Activated CD8-positive, alpha-beta memory T cell treated with anti-CD3 and anti-CD28 coated beads, Interleukin-2, amount 50 U/mL, for 24 hours (primary cell): Measurements from ENCODE around the gene CEP295NL.
"Not testable (repeated sequence)": the region's sequence is repeated elsewhere in the genome, so short reads cannot be mapped to it uniquely, and the experiment has no call there.

ENCODE experiments used
- DNase-seq: peaks from one replicate; pipeline ENCODE4 v3.0.0-alpha.2; 2020; ENCODE audit errors: extremely low read depth

Gene CEP295NL

DNA sequence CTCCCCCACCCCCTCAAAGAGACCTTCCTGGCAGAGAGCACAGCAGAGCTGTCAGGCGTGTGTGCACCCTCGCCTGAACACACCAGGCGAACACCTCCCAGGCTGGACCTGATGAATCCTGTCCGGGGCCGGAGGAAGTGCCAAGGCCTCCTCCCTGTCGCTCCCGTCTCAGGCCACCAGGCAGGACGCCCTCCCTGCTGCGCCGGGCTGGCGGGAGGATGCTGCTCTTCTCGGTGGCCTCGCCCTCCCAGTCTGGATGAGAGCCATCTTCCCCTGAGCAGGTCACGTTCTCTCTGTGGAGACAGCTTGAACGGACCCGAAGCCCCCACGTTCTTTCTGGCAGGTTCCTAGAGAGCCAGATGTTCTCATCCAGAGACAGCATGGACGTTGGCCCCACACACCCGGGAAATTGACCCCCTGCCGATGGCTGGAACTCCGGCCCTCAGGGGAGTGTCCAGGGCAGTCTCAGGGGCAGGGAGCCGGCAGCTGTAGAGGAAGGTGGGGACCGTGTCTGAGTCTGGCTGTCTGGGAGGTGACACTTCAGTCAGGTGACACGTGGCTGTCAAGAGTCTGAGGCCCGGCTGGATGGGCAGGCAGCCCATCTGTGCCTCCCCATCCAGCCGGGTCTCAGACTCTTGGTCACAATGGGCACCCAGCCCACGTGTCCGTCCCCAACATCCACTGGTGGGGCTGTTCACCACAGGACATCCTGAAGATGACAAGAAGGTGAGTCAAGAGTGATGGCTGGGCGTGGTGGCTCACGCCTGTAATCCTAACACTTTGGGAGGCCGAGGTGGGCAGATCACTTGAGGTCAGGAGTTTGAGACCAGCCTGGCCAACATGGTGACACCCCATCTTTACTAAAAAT is 27.1 kb upstream of the CEP295NL start:
- no peak for DNase-seq

DNA sequence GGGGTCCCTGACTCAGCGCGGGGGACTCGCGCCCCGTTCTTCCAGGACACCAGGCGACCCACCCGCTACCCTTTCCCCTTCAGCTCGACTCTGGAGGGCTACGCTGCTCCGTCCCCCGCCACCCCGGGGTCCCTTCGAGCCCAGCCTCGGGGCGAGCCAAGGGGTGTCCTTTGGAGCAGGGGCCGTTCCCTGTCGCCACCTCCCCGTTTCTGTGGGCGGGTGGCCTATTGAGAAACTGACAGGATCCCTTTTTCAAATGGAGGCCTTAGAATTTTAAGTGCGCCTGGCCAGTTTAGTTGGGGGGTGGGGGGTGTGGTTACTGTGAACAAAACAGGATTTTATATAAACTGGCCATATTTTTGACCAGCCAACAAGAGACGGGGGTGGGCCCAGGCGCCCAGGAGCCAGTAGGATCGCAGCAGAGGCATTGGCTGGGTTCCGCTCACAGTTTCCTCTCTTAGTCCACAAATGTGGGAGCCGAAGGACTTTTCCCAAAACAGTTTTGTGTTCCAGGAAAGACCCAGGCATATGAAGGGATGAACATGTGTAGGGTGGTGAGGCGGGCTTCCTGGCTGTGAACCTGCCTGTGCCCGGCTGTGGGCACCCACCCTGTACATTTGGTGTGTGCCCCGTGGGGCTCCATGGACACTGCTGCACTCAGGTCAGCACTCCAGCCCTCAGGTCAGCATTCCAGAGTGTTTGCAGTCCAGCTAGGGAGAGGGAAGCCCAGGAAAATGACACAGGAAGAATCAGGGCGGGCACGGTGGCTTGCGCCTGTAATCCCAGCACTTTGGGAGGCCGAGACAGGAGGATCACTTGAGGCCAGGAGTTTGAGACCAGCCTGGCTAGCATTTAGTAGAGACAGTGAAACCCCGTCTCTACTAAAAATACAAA is 22.9 kb upstream of the CEP295NL start:
- no peak for DNase-seq

- peak; percentile 8 for DNase-seq
Measured at GRCh38 chr17:78925234-78925633, 22.2 kb upstream of the CEP295NL start, which contains the start of gene TIMP2. Gene TIMP2 (minus strand): TSS chr17:78925387. CDS start chr17:78925088, 299 bp downstream.

GRCh38 chr17:78924481-78925151 is 21.6 kb upstream of the CEP295NL start:
- no peak for DNase-seq

DNA sequence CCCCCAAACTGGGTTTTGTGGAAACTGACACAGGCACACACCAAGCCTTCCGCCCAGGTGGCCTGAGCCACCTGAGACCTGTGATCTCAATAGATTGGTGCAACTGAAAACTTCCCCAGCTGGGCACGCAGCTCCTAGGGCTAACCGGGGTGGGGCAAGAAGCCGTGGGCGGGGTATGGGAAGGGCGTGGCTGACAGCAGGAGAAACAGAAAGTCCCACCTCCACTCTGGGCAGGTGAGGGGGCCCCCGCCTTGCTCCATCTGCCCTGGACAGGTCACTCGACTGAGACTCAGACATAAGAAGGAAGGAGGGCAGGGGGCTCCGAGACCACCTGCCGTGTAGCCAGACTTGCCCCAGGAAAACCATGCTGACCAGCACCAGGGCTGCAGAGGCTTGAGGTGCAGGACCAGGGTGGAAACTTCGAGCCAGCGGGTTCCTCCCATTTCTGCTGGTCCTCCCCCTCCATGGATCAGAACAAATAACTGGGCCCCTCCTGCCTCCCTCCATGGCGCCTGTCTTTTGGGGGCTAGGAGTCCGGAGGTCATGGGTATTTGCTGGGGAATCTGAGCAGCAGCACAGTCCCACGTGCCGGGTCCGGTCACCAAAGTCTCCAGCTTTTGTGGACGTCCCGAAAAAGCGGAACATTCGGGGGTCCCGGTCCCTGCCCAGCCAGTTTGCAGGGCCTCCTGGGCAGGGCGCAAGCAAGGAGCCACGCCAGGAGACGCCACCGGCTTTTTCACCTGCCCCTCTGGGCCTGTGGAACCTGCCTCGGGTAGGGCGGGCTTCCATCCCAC is 20.9 kb upstream of the CEP295NL start:
- no peak for DNase-seq

DNA sequence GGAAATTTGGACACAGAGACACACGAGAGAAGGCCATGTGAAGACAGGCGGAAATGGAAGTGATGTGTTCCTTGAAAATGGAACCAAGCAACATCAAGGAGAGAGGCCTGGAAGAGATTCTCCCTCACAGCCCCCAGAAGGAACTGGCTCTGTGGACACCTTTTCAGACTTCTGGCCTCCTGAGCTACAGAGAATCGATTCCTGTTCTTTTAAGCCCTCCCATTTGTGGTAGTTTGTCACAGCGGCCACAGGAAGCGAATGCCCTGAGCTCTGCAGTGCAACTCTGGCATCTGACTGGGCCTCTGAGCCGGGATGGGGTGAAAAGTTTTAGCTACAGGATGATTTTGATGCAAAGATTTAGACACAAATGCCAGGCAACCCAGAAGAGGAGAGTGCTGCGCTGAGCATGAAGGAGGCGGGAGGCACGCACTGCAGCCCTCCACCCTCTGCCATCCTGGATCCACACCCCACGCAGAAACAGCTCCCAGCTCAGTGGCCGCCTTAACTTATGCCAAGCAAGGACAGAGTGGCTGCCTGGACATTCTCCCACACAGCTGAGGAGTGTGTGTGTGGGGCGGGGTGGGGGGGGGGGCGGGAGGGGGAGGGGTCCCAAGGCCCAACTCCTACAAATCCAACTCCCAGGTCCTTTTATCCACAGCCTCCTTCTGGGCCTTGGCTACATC is 20.0 kb upstream of the CEP295NL start:
- DNase-seq = no peak

GRCh38 chr17:78921437-78921971 is 18.5 kb upstream of the CEP295NL start:
- no peak for DNase-seq

DNA sequence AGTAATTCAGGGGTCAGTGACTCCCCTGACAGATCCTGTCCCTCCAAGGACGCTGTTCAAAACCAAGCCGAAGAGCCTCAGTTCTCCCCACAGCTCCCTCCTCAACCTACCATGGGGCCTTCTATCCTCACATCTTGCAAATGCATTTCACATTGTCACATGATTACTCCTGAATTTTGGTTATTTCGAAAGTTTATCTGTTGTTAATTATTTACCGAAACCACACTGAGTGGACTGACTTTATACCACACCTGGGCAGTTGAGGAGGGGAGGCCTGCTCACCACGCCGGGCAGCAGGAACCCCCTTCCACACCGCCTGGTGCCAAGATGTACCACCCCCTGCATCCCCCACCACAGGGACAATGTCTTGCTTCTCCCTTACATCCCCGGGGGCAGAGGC is 17.5 kb upstream of the CEP295NL start:
- DNase-seq = no peak

DNA sequence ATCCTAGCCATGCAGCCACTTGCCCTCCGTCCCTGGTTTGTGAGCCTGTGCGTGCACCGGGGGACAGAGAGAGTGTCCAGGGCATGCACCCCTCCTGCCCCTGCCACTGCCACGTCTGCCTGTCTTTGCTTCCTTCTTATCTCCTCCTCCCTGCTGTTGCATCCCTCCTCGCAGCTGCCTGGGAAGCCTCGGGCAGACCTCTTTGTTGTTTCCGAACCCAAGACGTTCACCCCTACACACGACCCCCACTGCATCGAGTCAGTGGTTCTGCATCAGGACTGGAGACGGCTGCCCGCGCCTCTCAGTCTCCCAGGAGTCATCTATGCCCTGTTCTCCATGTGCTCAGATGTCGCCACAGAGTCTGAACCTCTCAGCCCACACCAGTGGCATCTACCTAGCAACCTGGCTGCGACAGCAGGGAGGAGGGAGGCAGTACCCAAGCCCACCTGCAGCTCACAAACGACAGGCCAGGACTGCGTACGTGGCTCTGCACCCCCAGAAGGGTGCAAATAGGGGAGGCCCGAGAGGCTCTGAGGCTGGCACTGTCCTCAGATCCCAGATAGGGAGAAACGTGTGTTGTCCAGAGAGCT is 17.0 kb upstream of the CEP295NL start:
- DNase-seq = no peak

DNA sequence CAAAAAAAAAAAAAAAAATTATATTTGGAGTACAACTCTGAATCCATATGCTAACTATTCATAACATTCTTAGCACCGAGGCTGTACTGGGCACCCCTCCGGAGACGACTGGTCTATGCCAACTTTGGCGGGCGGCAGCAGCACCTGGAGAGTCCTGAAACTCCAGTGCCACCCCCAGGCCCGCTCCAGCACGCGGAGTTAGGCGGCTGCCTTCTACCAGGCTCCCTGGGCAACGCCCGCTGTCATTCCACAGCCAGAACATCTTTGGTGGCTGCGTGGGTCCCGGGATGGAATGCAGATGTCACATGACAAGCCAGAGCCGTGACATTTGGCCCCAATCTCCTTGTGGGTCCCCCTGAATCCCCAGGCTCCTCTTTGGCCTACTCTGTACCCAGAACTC is 16.0 kb upstream of the CEP295NL start:
- no peak for DNase-seq

DNA sequence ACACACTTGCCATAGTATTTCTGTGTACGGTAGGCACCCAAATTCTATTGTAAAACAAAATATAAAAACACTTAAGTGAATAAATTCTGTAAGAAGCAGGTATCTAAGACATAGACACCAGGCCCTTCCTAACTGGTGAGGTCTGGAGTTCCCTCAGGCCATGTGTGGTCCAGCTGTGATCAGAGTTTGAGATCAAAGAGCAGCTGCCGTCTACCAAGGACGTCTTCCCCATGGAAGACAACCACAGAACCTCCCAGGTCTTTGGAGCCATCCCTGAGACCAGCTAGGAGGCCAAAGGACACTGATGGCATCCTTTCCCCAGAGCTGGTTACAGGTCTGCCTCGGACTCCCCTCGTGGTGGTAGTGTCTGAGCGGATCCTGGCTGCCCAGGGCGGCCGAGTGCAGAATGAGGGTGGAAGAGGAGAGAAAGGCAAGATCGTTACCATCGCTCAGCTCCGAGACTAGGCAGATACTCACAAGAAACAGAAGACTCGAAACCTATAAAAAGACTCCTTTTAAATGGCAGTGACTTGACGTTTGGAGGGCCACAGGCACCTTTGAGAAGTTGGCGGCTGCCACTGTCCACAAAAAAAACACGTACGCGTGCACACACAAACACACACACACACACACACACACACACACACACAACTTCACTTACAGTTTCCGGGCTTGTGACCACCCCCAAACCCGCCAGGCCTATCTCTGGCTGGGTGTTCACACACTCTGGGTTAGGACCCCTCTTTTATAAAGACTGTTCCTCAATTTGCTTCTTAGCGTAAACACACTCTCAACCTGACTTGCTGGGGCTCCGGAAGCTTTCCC is 14.7 kb upstream of the CEP295NL start:
- DNase-seq = no peak

DNA sequence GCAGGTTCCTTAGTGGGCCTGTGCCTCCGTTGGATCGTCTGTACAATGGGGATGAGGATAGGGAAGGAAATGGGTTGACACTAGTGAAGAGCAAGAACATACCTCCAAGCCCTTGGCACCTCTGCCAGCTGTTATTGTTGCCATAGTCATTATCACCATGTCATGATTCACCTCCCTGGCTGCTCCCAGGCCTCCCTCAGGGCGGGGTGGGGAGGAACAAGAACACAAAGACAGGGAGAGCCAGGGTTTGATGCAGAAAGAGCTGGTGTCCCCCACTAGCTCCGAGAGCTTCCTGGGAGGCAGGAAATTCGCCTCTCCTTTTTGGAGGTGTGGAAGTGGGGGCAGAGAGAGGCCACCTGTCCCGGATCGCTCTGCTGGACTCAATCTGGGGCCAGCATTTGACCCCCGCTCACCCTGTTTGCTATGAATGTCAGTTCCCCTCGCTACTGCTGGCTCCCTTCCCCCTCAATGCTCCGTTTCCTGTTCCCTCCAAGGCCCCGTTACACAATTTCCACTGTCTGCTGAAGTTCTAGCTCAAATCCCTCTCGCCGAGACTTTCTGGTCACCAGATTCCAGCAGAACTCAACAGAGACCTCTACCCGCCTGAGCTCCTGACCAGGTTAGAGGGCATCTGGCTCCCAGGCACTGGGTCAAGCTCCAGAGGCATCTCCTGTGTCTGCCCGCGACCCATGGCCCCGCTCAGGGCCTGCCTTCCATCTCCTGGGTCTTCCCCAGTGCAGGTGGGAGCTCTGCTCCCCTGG is 13.1 kb upstream of the CEP295NL start:
- no peak for DNase-seq

GRCh38 chr17:78913115-78913514 is 10.1 kb upstream of the CEP295NL start:
- DNase-seq = no peak

DNA sequence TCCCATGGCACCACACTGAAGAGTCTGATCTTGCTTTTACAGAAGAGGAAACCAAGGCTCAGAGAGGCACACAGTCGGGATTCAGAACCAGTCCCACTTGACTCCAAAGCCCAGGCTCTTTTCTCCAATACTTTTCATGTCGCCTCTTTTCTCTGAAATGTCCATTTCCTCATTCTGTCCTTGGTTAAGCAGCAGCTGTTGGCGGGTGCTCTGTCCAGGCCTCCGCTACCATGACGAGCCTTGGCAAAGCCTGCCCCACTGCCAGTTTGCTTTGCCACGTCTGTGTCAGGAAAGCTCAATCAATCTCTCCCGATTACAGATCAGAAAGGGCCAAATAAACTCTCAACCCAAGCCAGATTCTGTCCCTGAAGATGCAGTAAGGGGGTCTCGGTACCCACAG is 9.1 kb upstream of the CEP295NL start:
- no peak for DNase-seq

DNA sequence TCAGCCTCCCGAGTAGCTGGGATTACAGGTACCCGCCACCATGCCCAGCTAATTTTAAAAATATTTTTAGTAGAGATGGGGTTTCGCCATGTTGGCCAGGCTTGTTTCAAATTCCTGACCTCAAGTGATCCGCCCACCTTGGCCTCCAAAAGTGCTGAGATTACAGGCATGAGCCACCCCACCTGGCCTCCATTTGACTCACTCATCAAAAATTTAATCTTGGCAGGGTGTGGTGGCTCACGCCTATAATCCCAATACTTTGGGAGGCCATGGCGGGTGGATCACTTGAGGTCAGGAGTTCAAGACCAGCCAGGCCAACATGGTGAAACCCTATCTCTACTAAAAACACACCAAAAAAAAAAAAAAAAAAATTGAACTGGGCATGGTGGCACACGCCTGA is 8.5 kb upstream of the CEP295NL start:
- DNase-seq = not testable (repeated sequence)

- no peak for DNase-seq
Measured at GRCh38 chr17:78910497-78911284, 7.7 kb upstream of the CEP295NL start.

- no peak for DNase-seq
Measured at GRCh38 chr17:78908426-78908825, 5.4 kb upstream of the CEP295NL start.

DNA sequence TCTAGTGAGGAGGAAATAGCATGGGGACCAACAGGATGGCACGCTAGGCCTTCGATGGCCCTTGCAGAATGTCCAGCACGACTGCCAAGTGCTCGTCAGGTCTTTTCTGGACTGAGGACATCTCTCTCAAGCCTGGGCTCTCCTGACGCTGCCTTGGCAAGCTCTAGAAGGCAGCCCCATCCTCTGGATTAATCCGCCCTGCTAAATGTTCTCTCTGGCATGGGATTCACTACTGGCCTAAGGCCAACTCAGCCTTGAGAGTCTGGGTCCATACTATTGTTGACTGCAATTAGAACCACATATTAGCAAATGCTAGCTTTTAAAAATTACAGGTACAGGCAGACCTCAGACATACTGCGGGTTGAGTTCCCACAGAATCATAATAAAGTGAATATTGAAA is 2.5 kb upstream of the CEP295NL start:
- no peak for DNase-seq
